ENCODE data around the gene PLXND1. TPM values are rescaled to one million over a fixed set of nuclear protein-coding genes. Genes with fewer than 3 reads are reported as not detected.

Gene PLXND1
- total RNA-seq, 1 experiment from 2014 or later = 47.3 TPM

DNA sequence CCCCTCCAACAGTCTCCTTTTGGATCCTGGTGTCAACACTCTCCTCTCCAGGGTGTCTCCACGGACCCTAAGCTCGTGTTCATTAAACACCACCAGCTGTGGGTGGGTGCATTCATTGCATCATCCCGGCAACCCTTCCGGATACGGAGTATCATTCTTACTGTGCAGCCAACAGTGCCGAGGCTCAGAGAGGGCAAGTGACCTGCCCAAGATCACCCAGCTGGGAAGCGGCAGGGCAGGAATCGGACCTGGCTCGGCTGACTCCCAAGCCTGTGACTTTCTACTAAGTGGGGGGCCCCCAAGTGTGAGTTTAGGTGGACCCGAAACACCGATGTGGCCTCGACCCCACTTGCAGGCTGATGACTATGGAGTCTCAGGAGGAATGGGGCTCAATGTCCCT, 43.1 kb downstream of the PLXND1 start:
- CTCF ChIA-PET = no interaction called here
- no peaks in the 10 kb centered on the region for H3K27me3 ChIP-seq (ENCODE audit: insufficient read depth, low read length)
- no peak overlapping the region for H3K4me3 ChIP-seq (replicated peaks in 1 of 2; ENCODE audit: low read depth in 1 of 2, low read length in 2 of 2)
- H3K4me1 ChIP-seq (ENCODE audit: control insufficient read depth in 1 of 2, insufficient read depth in 2 of 2, low read length in 2 of 2) = no peaks in the 10 kb centered on the region
- POLR2A ChIA-PET = no interaction called here
- DNase-seq (ENCODE audit: low read depth, low spot score) (no peak), ATAC-seq (no peak)
- RAD21 ChIA-PET (ENCODE audit: low non-redundant PET in 1 of 2, low total read pairs in 2 of 2, uncharacterized antibody in 2 of 2, unreplicated experiment in 2 of 2) = no interaction called here
- no TSS peak for BruUV-seq (replicated peaks)
- no peaks in the 10 kb centered on the region; a peak in 1 of 4 replicates for H3K36me3 ChIP-seq (ENCODE audit: control insufficient read depth in 1 of 2, insufficient read depth in 2 of 2, low read length in 2 of 2)
- no peak overlapping the region for H3K4me2 ChIP-seq (ENCODE audit: low read length)
- TF ChIP-seq POLR2AphosphoS5 (IDR thresholded peaks at IDR 0.05; ENCODE audit: low read depth, low read length) (no peak), SIN3A (IDR thresholded peaks at IDR 0.05; ENCODE audit: low read depth) (no peak), ELF1 (IDR thresholded peaks at IDR 0.05; ENCODE audit: borderline replicate concordance, low read depth) (no peak), TCF7L2 (IDR thresholded peaks at IDR 0.05; ENCODE audit: borderline replicate concordance, extremely low read depth, insufficient read depth, insufficient read length) (no peak)
- TF ChIP-seq, protein P1, sequence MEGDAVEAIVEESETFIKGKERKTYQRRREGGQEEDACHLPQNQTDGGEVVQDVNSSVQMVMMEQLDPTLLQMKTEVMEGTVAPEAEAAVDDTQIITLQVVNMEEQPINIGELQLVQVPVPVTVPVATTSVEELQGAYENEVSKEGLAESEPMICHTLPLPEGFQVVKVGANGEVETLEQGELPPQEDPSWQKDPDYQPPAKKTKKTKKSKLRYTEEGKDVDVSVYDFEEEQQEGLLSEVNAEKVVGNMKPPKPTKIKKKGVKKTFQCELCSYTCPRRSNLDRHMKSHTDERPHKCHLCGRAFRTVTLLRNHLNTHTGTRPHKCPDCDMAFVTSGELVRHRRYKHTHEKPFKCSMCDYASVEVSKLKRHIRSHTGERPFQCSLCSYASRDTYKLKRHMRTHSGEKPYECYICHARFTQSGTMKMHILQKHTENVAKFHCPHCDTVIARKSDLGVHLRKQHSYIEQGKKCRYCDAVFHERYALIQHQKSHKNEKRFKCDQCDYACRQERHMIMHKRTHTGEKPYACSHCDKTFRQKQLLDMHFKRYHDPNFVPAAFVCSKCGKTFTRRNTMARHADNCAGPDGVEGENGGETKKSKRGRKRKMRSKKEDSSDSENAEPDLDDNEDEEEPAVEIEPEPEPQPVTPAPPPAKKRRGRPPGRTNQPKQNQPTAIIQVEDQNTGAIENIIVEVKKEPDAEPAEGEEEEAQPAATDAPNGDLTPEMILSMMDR (IDR thresholded peaks at IDR 0.05 in 2 of 3, conservative IDR thresholded peaks at IDR 0.05 in 1 of 3; ENCODE audit: borderline replicate concordance in 1 of 3, insufficient read depth in 1 of 3, low read depth in 2 of 3, low read length in 2 of 3) = no peak
- TF ChIP-seq, protein P2, sequence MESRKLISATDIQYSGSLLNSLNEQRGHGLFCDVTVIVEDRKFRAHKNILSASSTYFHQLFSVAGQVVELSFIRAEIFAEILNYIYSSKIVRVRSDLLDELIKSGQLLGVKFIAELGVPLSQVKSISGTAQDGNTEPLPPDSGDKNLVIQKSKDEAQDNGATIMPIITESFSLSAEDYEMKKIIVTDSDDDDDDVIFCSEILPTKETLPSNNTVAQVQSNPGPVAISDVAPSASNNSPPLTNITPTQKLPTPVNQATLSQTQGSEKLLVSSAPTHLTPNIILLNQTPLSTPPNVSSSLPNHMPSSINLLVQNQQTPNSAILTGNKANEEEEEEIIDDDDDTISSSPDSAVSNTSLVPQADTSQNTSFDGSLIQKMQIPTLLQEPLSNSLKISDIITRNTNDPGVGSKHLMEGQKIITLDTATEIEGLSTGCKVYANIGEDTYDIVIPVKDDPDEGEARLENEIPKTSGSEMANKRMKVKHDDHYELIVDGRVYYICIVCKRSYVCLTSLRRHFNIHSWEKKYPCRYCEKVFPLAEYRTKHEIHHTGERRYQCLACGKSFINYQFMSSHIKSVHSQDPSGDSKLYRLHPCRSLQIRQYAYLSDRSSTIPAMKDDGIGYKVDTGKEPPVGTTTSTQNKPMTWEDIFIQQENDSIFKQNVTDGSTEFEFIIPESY (IDR thresholded peaks at IDR 0.05; ENCODE audit: extremely low read depth, insufficient replicate concordance, low read length) = no peak
- H3K27ac ChIP-seq (ENCODE audit: low read depth, low read length) = no peak overlapping the region
- H3K79me2 ChIP-seq (ENCODE audit: insufficient read depth, low read length) = no peaks in the 10 kb centered on the region
- intact Hi-C loops (cut with micrococcal nuclease) = no loop called here
- H3K9ac ChIP-seq (ENCODE audit: low read length) = no peak overlapping the region
- no peaks in the 10 kb centered on the region for H3K9me2 ChIP-seq (ENCODE audit: insufficient read depth)
- no peaks in the 10 kb centered on the region for H4K20me1 ChIP-seq (ENCODE audit: insufficient read depth)
- H3K9me3 ChIP-seq (ENCODE audit: control insufficient read depth in 1 of 2, insufficient read depth in 1 of 2, low read depth in 1 of 2, low read length in 2 of 2) = no peaks in the 10 kb centered on the region
- no peak overlapping the region for H2AFZ ChIP-seq (ENCODE audit: low read depth, low read length, poor library complexity, severe bottlenecking)

All from HCT116 (cell line).